Mesenchymal stem cell (in vitro differentiated cells and primary cell): ENCODE measurements around the gene CAMKMT.

Experiments
- DNase-seq: peaks from one replicate; pipeline ENCODE4 v3.0.0-alpha.2; 2013
- H2AFZ ChIP-seq: one replicate; pipeline ENCODE4 v1.6.1; 2013; ENCODE audit warnings: low read depth, mild to moderate bottlenecking, control low read depth, inconsistent platforms, low read length, moderate library complexity
- H2AK5ac ChIP-seq: 2 replicates; pipeline ENCODE4 v1.6.1; 2013; ENCODE audit warnings: low read length, moderate library complexity, mild to moderate bottlenecking, inconsistent platforms; ENCODE audit not compliant: severe bottlenecking
- H2BK120ac ChIP-seq: one replicate; pipeline ENCODE4 v1.6.1; 2013; ENCODE audit warnings: low read depth, mild to moderate bottlenecking, inconsistent platforms, low read length, moderate library complexity
- H2BK12ac ChIP-seq, 2 experiments: one replicate each; pipeline ENCODE4 v1.6.1; 2013; ENCODE audit warnings: inconsistent platforms in 2 of 2, low read length in 2 of 2, mild to moderate bottlenecking in 2 of 2, moderate library complexity in 2 of 2, control low read depth in 1 of 2
- H2BK15ac ChIP-seq: one replicate; pipeline ENCODE4 v1.6.1; 2013; ENCODE audit warnings: mild to moderate bottlenecking, low read depth, inconsistent platforms; ENCODE audit not compliant: poor library complexity, severe bottlenecking
- H2BK5ac ChIP-seq: 2 replicates; pipeline ENCODE4 v1.6.1; 2013; ENCODE audit warnings: low read depth, mild to moderate bottlenecking, low read length, control low read depth, inconsistent platforms; ENCODE audit not compliant: poor library complexity, severe bottlenecking
- H3K14ac ChIP-seq, 2 experiments: one replicate each; pipeline ENCODE4 v1.6.1; 2013; ENCODE audit warnings: inconsistent platforms in 2 of 2, low read length in 2 of 2, control low read depth in 1 of 2, mild to moderate bottlenecking in 1 of 2, moderate library complexity in 1 of 2
- H3K18ac ChIP-seq, 2 experiments: one replicate each; pipeline ENCODE4 v1.6.1; 2013; ENCODE audit warnings: inconsistent platforms in 2 of 2, low read length in 2 of 2, control low read depth in 1 of 2, low read depth in 1 of 2, mild to moderate bottlenecking in 1 of 2
- H3K23ac ChIP-seq, 2 experiments: one replicate each; pipeline ENCODE4 v1.6.1; 2013; ENCODE audit warnings: inconsistent platforms in 2 of 2, low read length in 2 of 2, mild to moderate bottlenecking in 2 of 2, moderate library complexity in 2 of 2, control low read depth in 1 of 2
- H3K27ac ChIP-seq: 2 replicates; pipeline ENCODE4 v1.5.1; 2013; ENCODE audit warnings: mild to moderate bottlenecking, moderate library complexity, low read length, control low read depth, inconsistent platforms; ENCODE audit not compliant: poor library complexity, severe bottlenecking
- H3K27me3 ChIP-seq, 2 experiments: 2 replicates each; pipeline versions ENCODE4 v1.6.1 to v1.7.0; 2013; ENCODE audit warnings: low read length in 2 of 2, mild to moderate bottlenecking in 2 of 2, moderate library complexity in 2 of 2, control low read depth in 1 of 2, inconsistent platforms in 1 of 2; ENCODE audit not compliant: control insufficient read depth in 1 of 2, insufficient read depth in 1 of 2
- H3K36me3 ChIP-seq, 2 experiments: 2 replicates each; pipeline versions ENCODE4 v1.6.1 to v1.7.0; 2013; ENCODE audit warnings: low read length in 2 of 2, control low read depth in 1 of 2, inconsistent platforms in 1 of 2, low read depth in 1 of 2, mild to moderate bottlenecking in 1 of 2; ENCODE audit not compliant: insufficient read depth in 2 of 2, control insufficient read depth in 1 of 2
- H3K4ac ChIP-seq, 2 experiments: one replicate each; pipeline ENCODE4 v1.6.1; 2013; ENCODE audit warnings: inconsistent platforms in 2 of 2, low read length in 2 of 2, mild to moderate bottlenecking in 2 of 2, moderate library complexity in 2 of 2, control low read depth in 1 of 2, low read depth in 1 of 2
- H3K4me1 ChIP-seq: 2 replicates; pipeline ENCODE4 v1.6.1; 2013; ENCODE audit warnings: low read depth, low read length, control low read depth; ENCODE audit not compliant: control insufficient read depth, insufficient read depth
- H3K4me2 ChIP-seq: 2 replicates; pipeline ENCODE4 v1.6.1; 2013; ENCODE audit warnings: low read length, mild to moderate bottlenecking, inconsistent platforms; ENCODE audit not compliant: poor library complexity, severe bottlenecking
- H3K4me3 ChIP-seq, 2 experiments: 2 replicates each; pipeline versions ENCODE4 v1.5.1 to v1.7.0; 2013; ENCODE audit warnings: low read length in 2 of 2, mild to moderate bottlenecking in 2 of 2, control low read depth in 1 of 2, low read depth in 1 of 2; ENCODE audit not compliant: insufficient read depth in 1 of 2
- H3K79me1 ChIP-seq: replicated peaks from 2 replicates; pipeline ENCODE4 v1.6.1; 2013; ENCODE audit warnings: mild to moderate bottlenecking, control low read depth, low read length, inconsistent platforms; ENCODE audit not compliant: poor library complexity, severe bottlenecking
- H3K9ac ChIP-seq: 2 replicates; pipeline ENCODE4 v1.7.0; 2013; ENCODE audit warnings: mild to moderate bottlenecking, low read length, moderate library complexity
- H3K9me3 ChIP-seq: 2 replicates; pipeline ENCODE4 v1.7.0; 2013; ENCODE audit warnings: mild to moderate bottlenecking, low read length; ENCODE audit not compliant: control insufficient read depth
- H4K8ac ChIP-seq: one replicate; pipeline ENCODE4 v1.6.1; 2013; ENCODE audit warnings: inconsistent platforms, mild to moderate bottlenecking, low read length, moderate library complexity
- H4K91ac ChIP-seq: one replicate; pipeline ENCODE4 v1.6.1; 2013; ENCODE audit warnings: mild to moderate bottlenecking, low read length, inconsistent platforms
- WGBS: methylation state at CpG from one replicate; pipeline ENCODE4 v1.1.7; 2013; ENCODE audit warnings: mixed read lengths; 5-methylcytosine and 5-hydroxymethylcytosine counted together

The CAMKMT gene

DNA sequence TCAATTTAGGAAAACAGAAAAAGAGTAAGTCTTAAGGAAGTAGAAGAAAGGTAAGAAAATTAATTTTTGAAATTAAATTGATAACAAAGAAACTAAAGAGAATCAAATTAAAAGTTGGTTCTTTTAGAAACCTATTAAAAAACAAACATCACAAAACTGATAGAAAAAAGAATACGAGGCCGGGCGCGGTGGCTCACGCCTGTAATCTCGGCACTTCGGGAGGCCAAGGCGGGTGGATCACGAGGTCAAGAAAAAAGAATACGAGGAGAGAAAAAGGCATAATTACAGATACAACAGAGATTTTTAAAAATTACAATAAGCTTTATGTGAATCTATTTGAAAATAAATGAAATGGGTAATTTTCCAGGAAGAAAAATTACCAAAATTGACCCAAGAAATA lies 12.2 kb upstream of the CAMKMT start:
- DNase-seq = no peak
- H3K4me2 ChIP-seq = no peak overlapping the region
- no peak overlapping the region for H4K91ac ChIP-seq
- H3K27me3 ChIP-seq = no peaks in the 10 kb centered on the region
- 100% methylated on average over 2 of the region's 10 CpGs for WGBS
- no peak overlapping the region for H3K4me3 ChIP-seq
- H3K14ac ChIP-seq = no peak overlapping the region
- no peak overlapping the region for H3K9ac ChIP-seq
- H3K4me1 ChIP-seq = peaks cover 3% of the 10 kb centered on the region
- H2BK120ac ChIP-seq = no peak overlapping the region
- H3K23ac ChIP-seq = no peak overlapping the region
- H2BK5ac ChIP-seq = no peak overlapping the region
- no peak overlapping the region for H2BK15ac ChIP-seq
- peaks cover 16% of the 10 kb centered on the region for H3K79me1 ChIP-seq
- no peak overlapping the region for H2AFZ ChIP-seq
- H3K4ac ChIP-seq = no peak overlapping the region
- no peak overlapping the region for H3K18ac ChIP-seq
- no peak overlapping the region for H2BK12ac ChIP-seq
- no peak overlapping the region for H4K8ac ChIP-seq
- no peak overlapping the region for H2AK5ac ChIP-seq
- no peaks in the 10 kb centered on the region for H3K9me3 ChIP-seq
- H3K36me3 ChIP-seq = peaks cover 3 to 19% of the 10 kb centered on the region in 2 experiments
- no peak overlapping the region for H3K27ac ChIP-seq

DNA sequence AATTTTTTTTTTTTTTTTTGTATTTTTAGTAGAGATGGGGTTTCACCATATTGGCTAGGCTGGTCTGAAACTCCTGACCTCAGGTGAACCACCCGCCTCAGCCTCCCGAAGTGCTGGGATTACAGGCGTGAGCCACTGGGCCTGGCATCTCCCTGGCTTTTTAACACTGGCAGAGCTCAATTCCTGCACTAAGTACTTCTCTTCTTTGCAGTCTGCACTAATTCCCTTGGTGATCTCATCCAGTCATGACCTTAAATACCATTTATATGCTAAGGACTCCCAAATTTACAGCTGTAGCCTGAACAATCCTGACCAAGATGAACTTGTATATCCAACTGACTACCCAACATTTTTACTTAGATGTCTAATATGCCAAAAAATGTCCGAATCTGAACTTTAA lies 10.7 kb upstream of the CAMKMT start:
- H3K9me3 ChIP-seq = no peaks in the 10 kb centered on the region
- H3K4me1 ChIP-seq = peaks cover 3% of the 10 kb centered on the region
- H2AK5ac ChIP-seq = no peak overlapping the region
- no peak overlapping the region for H4K91ac ChIP-seq
- peak overlapping the region in 1 of 2 experiments; percentile 15 for H3K4me3 ChIP-seq
- no peak overlapping the region for H4K8ac ChIP-seq
- H3K4me2 ChIP-seq = no peak overlapping the region
- DNase-seq = peak; percentile 32
- H2BK5ac ChIP-seq = no peak overlapping the region
- no peak overlapping the region for H2BK120ac ChIP-seq
- no peak overlapping the region for H3K18ac ChIP-seq
- no peak overlapping the region for H3K14ac ChIP-seq
- H3K23ac ChIP-seq = no peak overlapping the region
- peaks cover 6 to 7% of the 10 kb centered on the region in 2 experiments for H3K36me3 ChIP-seq
- H3K79me1 ChIP-seq = peaks cover 18% of the 10 kb centered on the region
- H3K4ac ChIP-seq = no peak overlapping the region
- peak overlapping the region; percentile 6 for H3K9ac ChIP-seq
- H2BK12ac ChIP-seq = no peak overlapping the region
- 78% methylated on average over 4 of the region's 4 CpGs for WGBS
- no peak overlapping the region for H2AFZ ChIP-seq
- no peaks in the 10 kb centered on the region for H3K27me3 ChIP-seq
- no peak overlapping the region for H3K27ac ChIP-seq
- no peak overlapping the region for H2BK15ac ChIP-seq

DNA sequence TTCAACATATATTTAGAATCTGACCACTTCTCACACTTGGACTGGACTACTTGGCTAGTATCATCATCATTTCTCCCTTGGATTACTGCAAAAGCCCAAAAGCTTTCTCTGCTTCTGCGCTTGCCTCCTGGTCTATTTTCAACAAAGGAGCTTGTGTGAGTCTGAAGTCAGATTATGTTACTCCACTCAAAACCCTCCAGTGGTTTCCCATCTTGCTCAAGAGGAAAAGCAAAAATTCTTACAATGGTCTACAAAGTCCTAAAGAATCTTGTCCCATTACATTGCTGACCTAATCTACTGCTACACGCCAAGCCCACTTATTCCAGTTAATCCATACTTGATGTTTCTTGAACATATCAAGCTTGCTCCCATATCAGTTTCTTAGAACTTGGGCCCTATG lies 10.1 kb upstream of the CAMKMT start:
- Histone ChIP-seq H3K4me2 (no peak overlapping the region), H2AFZ (no peak overlapping the region), H3K27me3 (no peaks in the 10 kb centered on the region), H2BK120ac (no peak overlapping the region), H3K36me3 (peaks cover 6% of the 10 kb centered on the region in 2 experiments), H4K91ac (no peak overlapping the region), H2BK5ac (no peak overlapping the region), H3K9me3 (no peaks in the 10 kb centered on the region), H2AK5ac (peak overlapping the region; percentile 27), H4K8ac (no peak overlapping the region), H3K23ac (no peak overlapping the region), H3K14ac (no peak overlapping the region), H3K4me1 (peaks cover 3% of the 10 kb centered on the region), H2BK12ac (no peak overlapping the region), H3K27ac (peak overlapping the region; percentile 17), H3K79me1 (peaks cover 18% of the 10 kb centered on the region), H3K4ac (no peak overlapping the region), H3K9ac (peak overlapping the region; percentile 6), H3K18ac (no peak overlapping the region), H2BK15ac (no peak overlapping the region), H3K4me3 (peak overlapping the region in 1 of 2 experiments; percentile 15)
- 97% methylated on average over 2 of the region's 2 CpGs for WGBS
- DNase-seq = peak; percentile 59

DNA sequence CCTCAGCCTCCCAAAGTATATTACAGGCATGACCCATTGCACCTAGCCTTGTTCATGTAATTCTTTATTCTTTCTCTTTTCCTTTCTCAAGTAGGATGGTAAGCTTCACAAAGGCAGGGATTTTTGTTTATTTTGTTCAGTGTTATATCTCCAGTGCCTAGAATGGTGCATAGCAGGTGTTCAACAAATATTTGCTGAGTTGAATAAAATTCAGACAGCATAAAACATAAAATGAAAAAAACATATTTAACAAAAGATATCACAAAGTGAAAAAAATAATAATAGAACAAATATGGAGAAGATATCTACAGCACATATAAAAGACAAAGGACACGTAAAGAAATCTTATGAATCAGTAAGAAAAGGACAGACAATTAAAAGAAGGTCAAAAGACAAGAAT lies 9.2 kb upstream of the CAMKMT start:
- Histone ChIP-seq H2AFZ (no peak overlapping the region), H3K27ac (no peak overlapping the region), H2BK120ac (no peak overlapping the region), H3K9me3 (no peaks in the 10 kb centered on the region), H3K4me2 (no peak overlapping the region), H4K8ac (no peak overlapping the region), H3K4ac (no peak overlapping the region), H3K4me3 (no peak overlapping the region), H3K18ac (no peak overlapping the region), H3K27me3 (no peaks in the 10 kb centered on the region), H3K36me3 (peaks cover 6 to 10% of the 10 kb centered on the region in 2 experiments), H3K9ac (no peak overlapping the region), H3K23ac (no peak overlapping the region), H4K91ac (no peak overlapping the region), H3K79me1 (peaks cover 20% of the 10 kb centered on the region), H2BK5ac (no peak overlapping the region), H3K4me1 (peaks cover 3% of the 10 kb centered on the region), H2BK12ac (no peak overlapping the region), H3K14ac (no peak overlapping the region), H2BK15ac (no peak overlapping the region), H2AK5ac (no peak overlapping the region)
- no CpG with 5 or more reads among the region's 1 CpG for WGBS
- DNase-seq = no peak
